ENCODE measurements around the gene SLC7A6. TPM values are rescaled to one million over a fixed set of nuclear protein-coding genes. Genes with fewer than 3 reads are reported as not detected.

The SLC7A6 gene
- total RNA-seq, 1 donor from 2014 or later = 9.4 TPM

- Histone ChIP-seq H3K9ac (ENCODE audit: low read depth in 1 of 3, low read length in 3 of 3) (peak overlapping the region; percentile 21 to 79 (median 25)), H3K4me3 (ENCODE audit: low read length in 3 of 3) (peak overlapping the region in 2 of 3 donors; percentile 57 to 67), H3K27me3 (ENCODE audit: control insufficient read depth in 3 of 3, insufficient read depth in 3 of 3, low read length in 3 of 3) (no peaks in the 10 kb centered on the region), H3K36me3 (ENCODE audit: control insufficient read depth in 3 of 3, insufficient read depth in 3 of 3, low read length in 3 of 3) (peaks cover 50 to 62% (median 55%) of the 10 kb centered on the region in 3 donors), H3K4me1 (ENCODE audit: control insufficient read depth in 3 of 3, insufficient read depth in 3 of 3, low read length in 3 of 3) (peaks cover 50 to 64% (median 52%) of the 10 kb centered on the region in 3 donors), H3K9me3 (ENCODE audit: control insufficient read depth in 3 of 3, low read length in 3 of 3) (no peaks in the 10 kb centered on the region), H3K27ac (ENCODE audit: low read depth, low read length) (peak overlapping the region; percentile 90)
Measured at GRCh38 chr16:68346892-68347480, 82.7 kb downstream of the SLC7A6 start.

- Histone ChIP-seq H3K36me3 (ENCODE audit: control insufficient read depth in 3 of 3, insufficient read depth in 3 of 3, low read length in 3 of 3) (peaks cover 51 to 64% (median 57%) of the 10 kb centered on the region in 3 donors), H3K9ac (ENCODE audit: low read depth in 1 of 3, low read length in 3 of 3) (peak overlapping the region in 1 of 3 donors; percentile 79), H3K4me3 (ENCODE audit: low read length in 3 of 3) (peak overlapping the region in 1 of 3 donors; percentile 35), H3K9me3 (ENCODE audit: control insufficient read depth in 3 of 3, low read length in 3 of 3) (no peaks in the 10 kb centered on the region), H3K27me3 (ENCODE audit: control insufficient read depth in 3 of 3, insufficient read depth in 3 of 3, low read length in 3 of 3) (no peaks in the 10 kb centered on the region), H3K27ac (ENCODE audit: low read depth, low read length) (no peak overlapping the region), H3K4me1 (ENCODE audit: control insufficient read depth in 3 of 3, insufficient read depth in 3 of 3, low read length in 3 of 3) (peaks cover 45 to 57% (median 46%) of the 10 kb centered on the region in 3 donors)
Measured at GRCh38 chr16:68347605-68348004, 83.3 kb downstream of the SLC7A6 start.

DNA sequence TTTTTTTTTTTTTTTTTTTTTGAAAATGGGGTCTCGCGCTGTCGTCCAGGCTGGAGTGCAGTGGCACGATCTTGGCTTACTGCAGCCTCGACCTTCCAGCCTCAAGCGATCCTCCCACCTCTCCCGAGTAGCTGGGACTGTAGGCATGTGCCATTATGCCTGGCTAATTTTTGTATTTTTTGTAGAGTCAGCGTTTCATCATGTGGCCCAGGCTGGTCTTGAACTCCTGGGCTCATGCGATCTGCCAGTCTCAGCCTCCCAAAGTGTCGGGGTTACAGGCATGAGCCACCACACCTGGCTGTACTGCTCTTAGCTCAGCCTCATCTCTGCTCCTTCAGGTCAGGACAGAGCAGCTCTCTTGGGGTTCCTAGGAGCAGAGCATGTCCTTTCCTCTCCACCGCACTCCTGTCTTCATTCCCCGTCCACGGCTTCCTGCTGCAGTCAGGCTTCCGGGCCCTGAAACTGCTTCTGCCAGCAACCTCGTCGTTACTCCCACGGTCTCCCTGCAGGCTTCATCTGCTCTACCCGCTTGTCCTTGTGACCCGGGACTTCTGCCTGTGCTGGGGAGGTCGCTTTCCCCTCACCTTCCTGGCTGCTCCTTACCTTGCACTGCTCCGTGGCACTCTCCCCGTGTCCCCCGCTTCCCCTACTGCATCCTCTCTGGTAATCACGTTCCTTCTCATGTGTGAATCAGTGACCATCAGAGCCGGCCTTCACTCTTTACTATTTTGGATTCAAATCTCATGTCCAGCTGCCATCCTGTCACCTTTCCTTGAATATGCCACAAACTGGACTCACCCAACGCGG, 84.5 kb downstream of the SLC7A6 start:
- Histone ChIP-seq H3K4me3 (ENCODE audit: low read length in 3 of 3) (no peak overlapping the region), H3K36me3 (ENCODE audit: control insufficient read depth in 3 of 3, insufficient read depth in 3 of 3, low read length in 3 of 3) (peaks cover 62 to 71% (median 64%) of the 10 kb centered on the region in 3 donors), H3K4me1 (ENCODE audit: control insufficient read depth in 3 of 3, insufficient read depth in 3 of 3, low read length in 3 of 3) (peaks cover 37 to 47% (median 38%) of the 10 kb centered on the region in 3 donors), H3K27me3 (ENCODE audit: control insufficient read depth in 3 of 3, insufficient read depth in 3 of 3, low read length in 3 of 3) (no peaks in the 10 kb centered on the region), H3K9me3 (ENCODE audit: control insufficient read depth in 3 of 3, low read length in 3 of 3) (no peaks in the 10 kb centered on the region), H3K9ac (ENCODE audit: low read depth in 1 of 3, low read length in 3 of 3) (peak overlapping the region in 1 of 3 donors; percentile 33), H3K27ac (ENCODE audit: low read depth, low read length) (no peak overlapping the region)

- H3K9ac ChIP-seq (ENCODE audit: low read depth in 1 of 3, low read length in 3 of 3) = no peak overlapping the region
- H3K27ac ChIP-seq (ENCODE audit: low read depth, low read length) = no peak overlapping the region
- H3K4me1 ChIP-seq (ENCODE audit: control insufficient read depth in 3 of 3, insufficient read depth in 3 of 3, low read length in 3 of 3) = peaks cover 34 to 37% (median 34%) of the 10 kb centered on the region in 3 donors
- H3K4me3 ChIP-seq (ENCODE audit: low read length in 3 of 3) = no peak overlapping the region
- H3K36me3 ChIP-seq (ENCODE audit: control insufficient read depth in 3 of 3, insufficient read depth in 3 of 3, low read length in 3 of 3) = peaks cover 69 to 81% (median 74%) of the 10 kb centered on the region in 3 donors
- no peaks in the 10 kb centered on the region for H3K9me3 ChIP-seq (ENCODE audit: control insufficient read depth in 3 of 3, low read length in 3 of 3)
- no peaks in the 10 kb centered on the region for H3K27me3 ChIP-seq (ENCODE audit: control insufficient read depth in 3 of 3, insufficient read depth in 3 of 3, low read length in 3 of 3)
Measured at GRCh38 chr16:68349838-68350410, 85.6 kb downstream of the SLC7A6 start.

DNA sequence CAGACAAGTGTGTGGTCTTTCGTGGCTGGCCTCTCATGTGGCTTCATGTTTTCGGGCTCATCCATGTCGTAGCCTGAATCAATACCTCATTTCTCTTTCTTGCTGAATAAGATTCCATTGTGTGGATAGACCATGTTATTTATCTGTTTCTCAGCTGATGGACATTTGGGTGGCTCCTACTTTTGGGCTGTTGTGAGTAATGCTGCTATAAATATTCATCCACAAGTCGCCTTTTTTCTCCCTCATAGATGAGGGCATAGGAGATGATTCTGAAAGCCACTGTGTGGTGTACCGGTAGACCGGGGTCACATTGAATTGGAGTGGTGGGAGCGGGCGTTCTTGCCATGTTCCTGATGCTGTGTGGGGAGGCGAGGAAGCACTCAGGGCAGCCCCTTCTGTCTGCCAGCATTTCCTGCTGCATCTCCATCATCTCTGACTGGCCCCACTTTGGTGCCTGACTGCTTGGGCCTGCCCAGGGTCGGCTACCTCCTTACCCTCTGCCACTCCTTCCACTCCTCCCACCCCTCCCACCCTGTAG, 86.6 kb downstream of the SLC7A6 start:
- Histone ChIP-seq H3K9me3 (ENCODE audit: control insufficient read depth in 3 of 3, low read length in 3 of 3) (no peaks in the 10 kb centered on the region), H3K27ac (ENCODE audit: low read depth, low read length) (no peak overlapping the region), H3K27me3 (ENCODE audit: control insufficient read depth in 3 of 3, insufficient read depth in 3 of 3, low read length in 3 of 3) (no peaks in the 10 kb centered on the region), H3K4me3 (ENCODE audit: low read length in 3 of 3) (no peak overlapping the region), H3K9ac (ENCODE audit: low read depth in 1 of 3, low read length in 3 of 3) (no peak overlapping the region), H3K36me3 (ENCODE audit: control insufficient read depth in 3 of 3, insufficient read depth in 3 of 3, low read length in 3 of 3) (peaks cover 75 to 91% (median 76%) of the 10 kb centered on the region in 3 donors), H3K4me1 (ENCODE audit: control insufficient read depth in 3 of 3, insufficient read depth in 3 of 3, low read length in 3 of 3) (peaks cover 25 to 32% (median 27%) of the 10 kb centered on the region in 3 donors)

Small RNAs within 50 kb of the gene (small RNA-seq; reads per million reads assigned to genes)
- gene RNU4-30P = not detected
- gene RNU6-1262P = not detected

Other genes starting within 250 kb of the SLC7A6 start
- not detected for gene DPEP2NB, start 248.6 kb upstream of the SLC7A6 start, total RNA-seq
- 14.1 TPM for gene DDX28, start 241.3 kb upstream of the SLC7A6 start, total RNA-seq
- 15.1 TPM for gene DUS2, start 241.2 kb upstream of the SLC7A6 start, total RNA-seq
- 29.2 TPM for gene NFATC3, start 179.2 kb upstream of the SLC7A6 start, total RNA-seq
- not detected for gene ESRP2, start 28.4 kb upstream of the SLC7A6 start, total RNA-seq
- 23.0 TPM for gene PLA2G15, start 19.2 kb upstream of the SLC7A6 start, total RNA-seq
- 11.0 TPM for gene SLC7A6OS, start 46.4 kb downstream of the SLC7A6 start, total RNA-seq
- gene PRMT7, start 46.5 kb downstream of the SLC7A6 start, total RNA-seq = 49.1 TPM
- under 0.01 TPM for gene SMPD3, start 184.0 kb downstream of the SLC7A6 start, total RNA-seq

Data from skeletal muscle tissue (tissue), 5 donors.